ENCODE data around the gene C18orf63.

C18orf63 gene

DNA sequence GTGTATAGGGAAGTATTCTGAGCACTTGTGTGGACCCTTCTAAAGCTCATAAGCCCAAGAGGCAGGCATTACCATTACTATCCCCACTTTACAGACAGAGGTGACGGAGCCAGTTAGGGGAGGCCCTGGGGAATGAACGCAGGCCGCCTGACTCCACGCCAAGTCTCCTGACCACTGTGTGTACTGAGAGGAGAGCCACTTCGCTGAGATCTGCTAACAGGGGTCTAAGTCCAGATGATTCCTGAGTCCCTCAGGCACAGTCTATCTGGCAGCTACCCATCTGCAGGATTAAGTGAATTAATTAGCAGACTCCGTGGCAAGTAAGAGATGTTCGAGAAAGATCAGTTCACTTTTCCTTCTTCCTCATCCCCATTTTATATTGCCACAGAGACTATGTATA is 37.6 kb upstream of the C18orf63 start (continued):
- TF ChIP-seq, protein P1, sequence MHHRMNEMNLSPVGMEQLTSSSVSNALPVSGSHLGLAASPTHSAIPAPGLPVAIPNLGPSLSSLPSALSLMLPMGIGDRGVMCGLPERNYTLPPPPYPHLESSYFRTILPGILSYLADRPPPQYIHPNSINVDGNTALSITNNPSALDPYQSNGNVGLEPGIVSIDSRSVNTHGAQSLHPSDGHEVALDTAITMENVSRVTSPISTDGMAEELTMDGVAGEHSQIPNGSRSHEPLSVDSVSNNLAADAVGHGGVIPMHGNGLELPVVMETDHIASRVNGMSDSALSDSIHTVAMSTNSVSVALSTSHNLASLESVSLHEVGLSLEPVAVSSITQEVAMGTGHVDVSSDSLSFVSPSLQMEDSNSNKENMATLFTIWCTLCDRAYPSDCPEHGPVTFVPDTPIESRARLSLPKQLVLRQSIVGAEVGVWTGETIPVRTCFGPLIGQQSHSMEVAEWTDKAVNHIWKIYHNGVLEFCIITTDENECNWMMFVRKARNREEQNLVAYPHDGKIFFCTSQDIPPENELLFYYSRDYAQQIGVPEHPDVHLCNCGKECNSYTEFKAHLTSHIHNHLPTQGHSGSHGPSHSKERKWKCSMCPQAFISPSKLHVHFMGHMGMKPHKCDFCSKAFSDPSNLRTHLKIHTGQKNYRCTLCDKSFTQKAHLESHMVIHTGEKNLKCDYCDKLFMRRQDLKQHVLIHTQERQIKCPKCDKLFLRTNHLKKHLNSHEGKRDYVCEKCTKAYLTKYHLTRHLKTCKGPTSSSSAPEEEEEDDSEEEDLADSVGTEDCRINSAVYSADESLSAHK (tag by site-specific recombination; IDR thresholded peaks at IDR 0.05), result no peak
- TF ChIP-seq ZNF202 (tag by site-specific recombination; IDR thresholded peaks at IDR 0.05; ENCODE audit: borderline replicate concordance) (no peak), HOXD13 (CRISPR knock-in tag; IDR thresholded peaks at IDR 0.05; ENCODE audit: borderline replicate concordance) (no peak), ZNF791 (tag by site-specific recombination; IDR thresholded peaks at IDR 0.05) (no peak), ZBTB1 (tag by site-specific recombination; IDR thresholded peaks at IDR 0.05) (no peak)
- TF ChIP-seq, protein P2, sequence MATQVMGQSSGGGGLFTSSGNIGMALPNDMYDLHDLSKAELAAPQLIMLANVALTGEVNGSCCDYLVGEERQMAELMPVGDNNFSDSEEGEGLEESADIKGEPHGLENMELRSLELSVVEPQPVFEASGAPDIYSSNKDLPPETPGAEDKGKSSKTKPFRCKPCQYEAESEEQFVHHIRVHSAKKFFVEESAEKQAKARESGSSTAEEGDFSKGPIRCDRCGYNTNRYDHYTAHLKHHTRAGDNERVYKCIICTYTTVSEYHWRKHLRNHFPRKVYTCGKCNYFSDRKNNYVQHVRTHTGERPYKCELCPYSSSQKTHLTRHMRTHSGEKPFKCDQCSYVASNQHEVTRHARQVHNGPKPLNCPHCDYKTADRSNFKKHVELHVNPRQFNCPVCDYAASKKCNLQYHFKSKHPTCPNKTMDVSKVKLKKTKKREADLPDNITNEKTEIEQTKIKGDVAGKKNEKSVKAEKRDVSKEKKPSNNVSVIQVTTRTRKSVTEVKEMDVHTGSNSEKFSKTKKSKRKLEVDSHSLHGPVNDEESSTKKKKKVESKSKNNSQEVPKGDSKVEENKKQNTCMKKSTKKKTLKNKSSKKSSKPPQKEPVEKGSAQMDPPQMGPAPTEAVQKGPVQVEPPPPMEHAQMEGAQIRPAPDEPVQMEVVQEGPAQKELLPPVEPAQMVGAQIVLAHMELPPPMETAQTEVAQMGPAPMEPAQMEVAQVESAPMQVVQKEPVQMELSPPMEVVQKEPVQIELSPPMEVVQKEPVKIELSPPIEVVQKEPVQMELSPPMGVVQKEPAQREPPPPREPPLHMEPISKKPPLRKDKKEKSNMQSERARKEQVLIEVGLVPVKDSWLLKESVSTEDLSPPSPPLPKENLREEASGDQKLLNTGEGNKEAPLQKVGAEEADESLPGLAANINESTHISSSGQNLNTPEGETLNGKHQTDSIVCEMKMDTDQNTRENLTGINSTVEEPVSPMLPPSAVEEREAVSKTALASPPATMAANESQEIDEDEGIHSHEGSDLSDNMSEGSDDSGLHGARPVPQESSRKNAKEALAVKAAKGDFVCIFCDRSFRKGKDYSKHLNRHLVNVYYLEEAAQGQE (tag by site-specific recombination; IDR thresholded peaks at IDR 0.05), result no peak
- TF ChIP-seq, protein P3, sequence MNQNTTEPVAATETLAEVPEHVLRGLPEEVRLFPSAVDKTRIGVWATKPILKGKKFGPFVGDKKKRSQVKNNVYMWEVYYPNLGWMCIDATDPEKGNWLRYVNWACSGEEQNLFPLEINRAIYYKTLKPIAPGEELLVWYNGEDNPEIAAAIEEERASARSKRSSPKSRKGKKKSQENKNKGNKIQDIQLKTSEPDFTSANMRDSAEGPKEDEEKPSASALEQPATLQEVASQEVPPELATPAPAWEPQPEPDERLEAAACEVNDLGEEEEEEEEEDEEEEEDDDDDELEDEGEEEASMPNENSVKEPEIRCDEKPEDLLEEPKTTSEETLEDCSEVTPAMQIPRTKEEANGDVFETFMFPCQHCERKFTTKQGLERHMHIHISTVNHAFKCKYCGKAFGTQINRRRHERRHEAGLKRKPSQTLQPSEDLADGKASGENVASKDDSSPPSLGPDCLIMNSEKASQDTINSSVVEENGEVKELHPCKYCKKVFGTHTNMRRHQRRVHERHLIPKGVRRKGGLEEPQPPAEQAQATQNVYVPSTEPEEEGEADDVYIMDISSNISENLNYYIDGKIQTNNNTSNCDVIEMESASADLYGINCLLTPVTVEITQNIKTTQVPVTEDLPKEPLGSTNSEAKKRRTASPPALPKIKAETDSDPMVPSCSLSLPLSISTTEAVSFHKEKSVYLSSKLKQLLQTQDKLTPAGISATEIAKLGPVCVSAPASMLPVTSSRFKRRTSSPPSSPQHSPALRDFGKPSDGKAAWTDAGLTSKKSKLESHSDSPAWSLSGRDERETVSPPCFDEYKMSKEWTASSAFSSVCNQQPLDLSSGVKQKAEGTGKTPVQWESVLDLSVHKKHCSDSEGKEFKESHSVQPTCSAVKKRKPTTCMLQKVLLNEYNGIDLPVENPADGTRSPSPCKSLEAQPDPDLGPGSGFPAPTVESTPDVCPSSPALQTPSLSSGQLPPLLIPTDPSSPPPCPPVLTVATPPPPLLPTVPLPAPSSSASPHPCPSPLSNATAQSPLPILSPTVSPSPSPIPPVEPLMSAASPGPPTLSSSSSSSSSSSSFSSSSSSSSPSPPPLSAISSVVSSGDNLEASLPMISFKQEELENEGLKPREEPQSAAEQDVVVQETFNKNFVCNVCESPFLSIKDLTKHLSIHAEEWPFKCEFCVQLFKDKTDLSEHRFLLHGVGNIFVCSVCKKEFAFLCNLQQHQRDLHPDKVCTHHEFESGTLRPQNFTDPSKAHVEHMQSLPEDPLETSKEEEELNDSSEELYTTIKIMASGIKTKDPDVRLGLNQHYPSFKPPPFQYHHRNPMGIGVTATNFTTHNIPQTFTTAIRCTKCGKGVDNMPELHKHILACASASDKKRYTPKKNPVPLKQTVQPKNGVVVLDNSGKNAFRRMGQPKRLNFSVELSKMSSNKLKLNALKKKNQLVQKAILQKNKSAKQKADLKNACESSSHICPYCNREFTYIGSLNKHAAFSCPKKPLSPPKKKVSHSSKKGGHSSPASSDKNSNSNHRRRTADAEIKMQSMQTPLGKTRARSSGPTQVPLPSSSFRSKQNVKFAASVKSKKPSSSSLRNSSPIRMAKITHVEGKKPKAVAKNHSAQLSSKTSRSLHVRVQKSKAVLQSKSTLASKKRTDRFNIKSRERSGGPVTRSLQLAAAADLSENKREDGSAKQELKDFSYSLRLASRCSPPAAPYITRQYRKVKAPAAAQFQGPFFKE (tag by site-specific recombination; IDR thresholded peaks at IDR 0.05; ENCODE audit: borderline replicate concordance), result no peak

DNA sequence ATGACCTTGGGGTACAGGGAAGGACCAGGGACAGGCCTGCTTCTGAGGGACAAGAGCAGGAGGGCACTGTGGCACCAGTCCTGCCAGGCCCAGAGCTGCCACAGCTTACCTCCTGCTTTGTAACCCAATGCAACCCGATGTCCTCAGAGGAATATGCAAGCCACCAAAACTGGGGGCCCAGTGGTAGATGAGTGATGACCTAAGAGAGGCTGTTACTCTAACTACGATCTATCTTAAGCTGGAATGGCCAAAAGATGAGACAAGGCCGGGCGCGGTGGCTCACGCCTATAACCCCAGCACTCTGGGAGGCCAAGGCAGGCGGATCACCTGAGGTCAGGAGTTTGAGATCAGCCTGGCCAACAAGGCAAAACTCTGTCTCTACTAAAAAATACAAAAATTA is 36.7 kb upstream of the C18orf63 start:
- H3K9me3 ChIP-seq (ENCODE audit: control insufficient read depth, insufficient read depth, low read depth, low read length), result no peaks in the 10 kb centered on the region
- H3K4me1 ChIP-seq (ENCODE audit: control insufficient read depth, insufficient read depth, low read length), result 0 out of 2 replicates have a peak, but pooled peaks cover 2% of the 10 kb centered on the region
- POLR2A ChIA-PET, result no interaction called here
- TF ChIP-seq SETDB1 (IDR thresholded peaks at IDR 0.05; ENCODE audit: insufficient read length, low read length), result no peak
- TF ChIP-seq ZFP37 (tag by site-specific recombination; IDR thresholded peaks at IDR 0.05), result no peak
- TF ChIP-seq, protein P4, sequence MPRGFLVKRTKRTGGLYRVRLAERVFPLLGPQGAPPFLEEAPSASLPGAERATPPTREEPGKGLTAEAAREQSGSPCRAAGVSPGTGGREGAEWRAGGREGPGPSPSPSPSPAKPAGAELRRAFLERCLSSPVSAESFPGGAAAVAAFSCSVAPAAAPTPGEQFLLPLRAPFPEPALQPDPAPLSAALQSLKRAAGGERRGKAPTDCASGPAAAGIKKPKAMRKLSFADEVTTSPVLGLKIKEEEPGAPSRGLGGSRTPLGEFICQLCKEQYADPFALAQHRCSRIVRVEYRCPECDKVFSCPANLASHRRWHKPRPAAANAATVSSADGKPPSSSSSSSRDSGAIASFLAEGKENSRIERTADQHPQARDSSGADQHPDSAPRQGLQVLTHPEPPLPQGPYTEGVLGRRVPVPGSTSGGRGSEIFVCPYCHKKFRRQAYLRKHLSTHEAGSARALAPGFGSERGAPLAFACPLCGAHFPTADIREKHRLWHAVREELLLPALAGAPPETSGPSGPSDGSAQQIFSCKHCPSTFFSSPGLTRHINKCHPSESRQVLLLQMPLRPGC (tag by site-specific recombination; IDR thresholded peaks at IDR 0.05), result no peak
- no peak for TF ChIP-seq ZNF423 (tag by site-specific recombination; IDR thresholded peaks at IDR 0.05)
- CTCF ChIA-PET, result interaction anchor here (0.6 to 1.6 kb wide), 2 partner anchors 63 to 246 kb away, joined by 3 read pairs; no protein-coding TSS in a partner anchor
- no peaks in the 10 kb centered on the region for H3K36me3 ChIP-seq (ENCODE audit: control insufficient read depth in 2 of 2, insufficient read depth in 1 of 2, low read length in 2 of 2)
- H3K27ac ChIP-seq (ENCODE audit: extremely low read depth, low read depth, low read length), result no peak overlapping the region
- no peak overlapping the region for H3K4me3 ChIP-seq (ENCODE audit: low read depth, low read length)
